GM12874 (cell line): ENCODE data around the gene CFAP100.

ENCODE experiments used
- CTCF ChIP-seq: IDR thresholded peaks from 2 replicates; pipeline ENCODE4 v1.5.1; 2011; ENCODE audit warnings: low read depth, mild to moderate bottlenecking, control low read depth, low read length, moderate library complexity; ENCODE audit not compliant: insufficient read depth

CFAP100 gene

GRCh38 chr3:126484662-126485061 lies 90.0 kb downstream of the CFAP100 start:
- no peak for TF ChIP-seq CTCF

GRCh38 chr3:126485176-126485897 lies 90.6 kb downstream of the CFAP100 start:
- no peak for TF ChIP-seq CTCF

- no peak for TF ChIP-seq CTCF
These were observed 91.2 kb downstream of the CFAP100 start for GRCh38 chr3:126485956-126486355.
